ENCODE measurements around the gene FMNL2. TPM values are rescaled to one million over a fixed set of nuclear protein-coding genes. Genes with fewer than 3 reads are reported as not detected.

FMNL2 gene
- total and polyA plus RNA-seq, 4 donors: 1.5 to 9.3 (median 5.1) TPM

DNA sequence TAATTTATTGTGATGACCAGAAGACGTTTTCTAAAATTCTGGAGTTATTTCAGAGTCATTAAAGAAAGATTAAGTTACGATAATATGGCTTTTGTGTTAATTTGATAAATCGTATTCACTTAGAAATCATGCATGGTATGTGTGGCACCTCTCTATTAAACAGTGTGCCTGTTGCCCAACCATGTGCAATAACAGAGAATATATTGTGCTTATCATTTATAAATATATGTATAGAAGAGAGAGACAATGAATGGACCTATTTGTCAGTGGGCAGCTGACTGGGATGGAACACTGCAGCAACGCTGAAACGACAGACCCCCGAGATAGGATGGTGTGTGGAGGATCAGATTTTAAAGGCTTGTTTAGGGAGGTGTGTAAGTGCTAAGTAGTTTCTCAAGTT is 172.9 kb downstream of the FMNL2 start:
- Histone ChIP-seq H3K27ac (ENCODE audit: low read depth in 1 of 2, low read length in 2 of 2) (no peak overlapping the region), H3K4me3 (ENCODE audit: low read depth in 1 of 3, low read length in 3 of 3) (no peak overlapping the region), H3K36me3 (ENCODE audit: control insufficient read depth in 4 of 4, insufficient read depth in 3 of 4, low read depth in 1 of 4, low read length in 3 of 4) (no peaks in the 10 kb centered on the region), H3K4me1 (ENCODE audit: control insufficient read depth in 4 of 4, insufficient read depth in 4 of 4, low read length in 3 of 4) (no peaks in the 10 kb centered on the region), H3K27me3 (ENCODE audit: control insufficient read depth in 4 of 4, insufficient read depth in 4 of 4, low read length in 3 of 4) (no peaks in the 10 kb centered on the region), H3K9ac (ENCODE audit: low read depth in 1 of 2, low read length in 2 of 2) (no peak overlapping the region), H3K9me3 (ENCODE audit: control insufficient read depth in 4 of 4, low read length in 3 of 4) (no peaks in the 10 kb centered on the region)
- TF ChIP-seq HNF4A (conservative IDR thresholded peaks at IDR 0.05) (no peak), NR2F2 (IDR thresholded peaks at IDR 0.05) (no peak), SP1 (IDR thresholded peaks at IDR 0.05) (no peak), YY1 (IDR thresholded peaks at IDR 0.05) (no peak), TAF1 (conservative IDR thresholded peaks at IDR 0.05) (no peak), EGR1 (IDR thresholded peaks at IDR 0.05; ENCODE audit: low read depth in 2 of 2) (no peak), FOXA2 (IDR thresholded peaks at IDR 0.05) (no peak), HNF4G (IDR thresholded peaks at IDR 0.05) (no peak), FOXA1 (IDR thresholded peaks at IDR 0.05) (no peak), RXRA (IDR thresholded peaks at IDR 0.05) (no peak)
- TF ChIP-seq, protein P1, sequence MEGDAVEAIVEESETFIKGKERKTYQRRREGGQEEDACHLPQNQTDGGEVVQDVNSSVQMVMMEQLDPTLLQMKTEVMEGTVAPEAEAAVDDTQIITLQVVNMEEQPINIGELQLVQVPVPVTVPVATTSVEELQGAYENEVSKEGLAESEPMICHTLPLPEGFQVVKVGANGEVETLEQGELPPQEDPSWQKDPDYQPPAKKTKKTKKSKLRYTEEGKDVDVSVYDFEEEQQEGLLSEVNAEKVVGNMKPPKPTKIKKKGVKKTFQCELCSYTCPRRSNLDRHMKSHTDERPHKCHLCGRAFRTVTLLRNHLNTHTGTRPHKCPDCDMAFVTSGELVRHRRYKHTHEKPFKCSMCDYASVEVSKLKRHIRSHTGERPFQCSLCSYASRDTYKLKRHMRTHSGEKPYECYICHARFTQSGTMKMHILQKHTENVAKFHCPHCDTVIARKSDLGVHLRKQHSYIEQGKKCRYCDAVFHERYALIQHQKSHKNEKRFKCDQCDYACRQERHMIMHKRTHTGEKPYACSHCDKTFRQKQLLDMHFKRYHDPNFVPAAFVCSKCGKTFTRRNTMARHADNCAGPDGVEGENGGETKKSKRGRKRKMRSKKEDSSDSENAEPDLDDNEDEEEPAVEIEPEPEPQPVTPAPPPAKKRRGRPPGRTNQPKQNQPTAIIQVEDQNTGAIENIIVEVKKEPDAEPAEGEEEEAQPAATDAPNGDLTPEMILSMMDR (IDR thresholded peaks at IDR 0.05; ENCODE audit: low read depth, low read length, missing input control): no peak
- TF ChIP-seq, protein P2, sequence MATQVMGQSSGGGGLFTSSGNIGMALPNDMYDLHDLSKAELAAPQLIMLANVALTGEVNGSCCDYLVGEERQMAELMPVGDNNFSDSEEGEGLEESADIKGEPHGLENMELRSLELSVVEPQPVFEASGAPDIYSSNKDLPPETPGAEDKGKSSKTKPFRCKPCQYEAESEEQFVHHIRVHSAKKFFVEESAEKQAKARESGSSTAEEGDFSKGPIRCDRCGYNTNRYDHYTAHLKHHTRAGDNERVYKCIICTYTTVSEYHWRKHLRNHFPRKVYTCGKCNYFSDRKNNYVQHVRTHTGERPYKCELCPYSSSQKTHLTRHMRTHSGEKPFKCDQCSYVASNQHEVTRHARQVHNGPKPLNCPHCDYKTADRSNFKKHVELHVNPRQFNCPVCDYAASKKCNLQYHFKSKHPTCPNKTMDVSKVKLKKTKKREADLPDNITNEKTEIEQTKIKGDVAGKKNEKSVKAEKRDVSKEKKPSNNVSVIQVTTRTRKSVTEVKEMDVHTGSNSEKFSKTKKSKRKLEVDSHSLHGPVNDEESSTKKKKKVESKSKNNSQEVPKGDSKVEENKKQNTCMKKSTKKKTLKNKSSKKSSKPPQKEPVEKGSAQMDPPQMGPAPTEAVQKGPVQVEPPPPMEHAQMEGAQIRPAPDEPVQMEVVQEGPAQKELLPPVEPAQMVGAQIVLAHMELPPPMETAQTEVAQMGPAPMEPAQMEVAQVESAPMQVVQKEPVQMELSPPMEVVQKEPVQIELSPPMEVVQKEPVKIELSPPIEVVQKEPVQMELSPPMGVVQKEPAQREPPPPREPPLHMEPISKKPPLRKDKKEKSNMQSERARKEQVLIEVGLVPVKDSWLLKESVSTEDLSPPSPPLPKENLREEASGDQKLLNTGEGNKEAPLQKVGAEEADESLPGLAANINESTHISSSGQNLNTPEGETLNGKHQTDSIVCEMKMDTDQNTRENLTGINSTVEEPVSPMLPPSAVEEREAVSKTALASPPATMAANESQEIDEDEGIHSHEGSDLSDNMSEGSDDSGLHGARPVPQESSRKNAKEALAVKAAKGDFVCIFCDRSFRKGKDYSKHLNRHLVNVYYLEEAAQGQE (IDR thresholded peaks at IDR 0.05): no peak
- TF ChIP-seq, protein P3, sequence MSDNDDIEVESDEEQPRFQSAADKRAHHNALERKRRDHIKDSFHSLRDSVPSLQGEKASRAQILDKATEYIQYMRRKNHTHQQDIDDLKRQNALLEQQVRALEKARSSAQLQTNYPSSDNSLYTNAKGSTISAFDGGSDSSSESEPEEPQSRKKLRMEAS (IDR thresholded peaks at IDR 0.05): no peak
- TF ChIP-seq, protein P4, sequence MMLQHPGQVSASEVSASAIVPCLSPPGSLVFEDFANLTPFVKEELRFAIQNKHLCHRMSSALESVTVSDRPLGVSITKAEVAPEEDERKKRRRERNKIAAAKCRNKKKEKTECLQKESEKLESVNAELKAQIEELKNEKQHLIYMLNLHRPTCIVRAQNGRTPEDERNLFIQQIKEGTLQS (IDR thresholded peaks at IDR 0.05): no peak
- WGBS: 82% methylated on average over 6 of the region's 6 CpGs
- DNase-seq (ENCODE audit: low spot score): no peak

DNA sequence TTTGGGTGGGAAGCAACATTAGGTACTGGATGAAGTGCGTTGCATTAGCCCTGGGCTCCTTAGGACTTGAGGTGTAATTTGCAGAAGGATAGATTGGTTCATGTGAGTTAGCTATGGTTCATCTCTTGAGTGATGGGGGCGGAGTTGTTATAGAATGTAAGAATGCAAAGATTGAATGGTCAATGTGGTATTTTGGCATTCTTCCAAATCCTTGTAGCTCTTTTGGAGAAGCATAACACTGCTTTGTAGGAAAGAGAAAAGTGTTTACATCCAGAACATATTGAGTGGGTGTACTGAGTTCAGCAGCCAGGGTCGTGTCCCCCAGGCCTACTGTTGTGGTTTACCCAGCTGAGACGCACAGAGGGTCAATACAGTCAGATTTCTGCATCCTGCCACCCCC is 173.5 kb downstream of the FMNL2 start:
- Histone ChIP-seq H3K4me1 (ENCODE audit: control insufficient read depth in 4 of 4, insufficient read depth in 4 of 4, low read length in 3 of 4) (no peaks in the 10 kb centered on the region), H3K9me3 (ENCODE audit: control insufficient read depth in 4 of 4, low read length in 3 of 4) (no peaks in the 10 kb centered on the region), H3K27ac (ENCODE audit: low read depth in 1 of 2, low read length in 2 of 2) (no peak overlapping the region), H3K36me3 (ENCODE audit: control insufficient read depth in 4 of 4, insufficient read depth in 3 of 4, low read depth in 1 of 4, low read length in 3 of 4) (no peaks in the 10 kb centered on the region), H3K27me3 (ENCODE audit: control insufficient read depth in 4 of 4, insufficient read depth in 4 of 4, low read length in 3 of 4) (no peaks in the 10 kb centered on the region), H3K9ac (ENCODE audit: low read depth in 1 of 2, low read length in 2 of 2) (no peak overlapping the region), H3K4me3 (ENCODE audit: low read depth in 1 of 3, low read length in 3 of 3) (no peak overlapping the region)
- WGBS: 77% methylated on average over 4 of the region's 4 CpGs
- DNase-seq (ENCODE audit: low spot score): no peak
- TF ChIP-seq HNF4A (conservative IDR thresholded peaks at IDR 0.05) (no peak), EGR1 (IDR thresholded peaks at IDR 0.05; ENCODE audit: low read depth in 2 of 2) (no peak), FOXA1 (IDR thresholded peaks at IDR 0.05) (no peak), NR2F2 (IDR thresholded peaks at IDR 0.05) (no peak), RXRA (IDR thresholded peaks at IDR 0.05) (no peak), JUND (IDR thresholded peaks at IDR 0.05) (no peak), HNF4G (IDR thresholded peaks at IDR 0.05) (no peak), FOXA2 (IDR thresholded peaks at IDR 0.05) (no peak), TAF1 (conservative IDR thresholded peaks at IDR 0.05) (no peak)
- TF ChIP-seq, protein P5, sequence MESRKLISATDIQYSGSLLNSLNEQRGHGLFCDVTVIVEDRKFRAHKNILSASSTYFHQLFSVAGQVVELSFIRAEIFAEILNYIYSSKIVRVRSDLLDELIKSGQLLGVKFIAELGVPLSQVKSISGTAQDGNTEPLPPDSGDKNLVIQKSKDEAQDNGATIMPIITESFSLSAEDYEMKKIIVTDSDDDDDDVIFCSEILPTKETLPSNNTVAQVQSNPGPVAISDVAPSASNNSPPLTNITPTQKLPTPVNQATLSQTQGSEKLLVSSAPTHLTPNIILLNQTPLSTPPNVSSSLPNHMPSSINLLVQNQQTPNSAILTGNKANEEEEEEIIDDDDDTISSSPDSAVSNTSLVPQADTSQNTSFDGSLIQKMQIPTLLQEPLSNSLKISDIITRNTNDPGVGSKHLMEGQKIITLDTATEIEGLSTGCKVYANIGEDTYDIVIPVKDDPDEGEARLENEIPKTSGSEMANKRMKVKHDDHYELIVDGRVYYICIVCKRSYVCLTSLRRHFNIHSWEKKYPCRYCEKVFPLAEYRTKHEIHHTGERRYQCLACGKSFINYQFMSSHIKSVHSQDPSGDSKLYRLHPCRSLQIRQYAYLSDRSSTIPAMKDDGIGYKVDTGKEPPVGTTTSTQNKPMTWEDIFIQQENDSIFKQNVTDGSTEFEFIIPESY (IDR thresholded peaks at IDR 0.05): no peak
- TF ChIP-seq, protein P3 (IDR thresholded peaks at IDR 0.05): no peak
- TF ChIP-seq, protein P4 (IDR thresholded peaks at IDR 0.05): no peak
- TF ChIP-seq, protein P1 (IDR thresholded peaks at IDR 0.05; ENCODE audit: low read depth, low read length, missing input control): no peak
- TF ChIP-seq, protein P2 (IDR thresholded peaks at IDR 0.05): no peak
